GM12891 (cell line): ENCODE data around the gene AFAP1L2.

Experiments
- POLR2AphosphoS5 ChIP-seq: IDR thresholded peaks from 2 replicates; pipeline ENCODE4 v1.6.1; 2011; ENCODE audit warnings: low read depth, low read length, control low read depth
- TAF1 ChIP-seq: IDR thresholded peaks from 2 replicates; pipeline ENCODE4 v1.6.1; 2011; ENCODE audit warnings: low read depth, low read length, control low read depth

GRCh38 chr10:114343623-114344505 lies 60.4 kb downstream of the AFAP1L2 start:
- no peak for TF ChIP-seq TAF1
- no peak for TF ChIP-seq POLR2AphosphoS5
